Measurements from ENCODE around the gene CDA. TPM values are rescaled to one million over a fixed set of nuclear protein-coding genes. Genes with fewer than 3 reads are reported as not detected.

The CDA gene
- total and polyA plus RNA-seq, 9 of the 15 experiments (the other 6 are each of a cell fraction or from before 2014, with no cell fraction given), result not detected

GRCh38 chr1:20648946-20649345, 60.0 kb downstream of the CDA start:
- no TSS peak for BruUV-seq (replicated peaks)
- ATAC-seq (no peak), DNase-seq (ENCODE audit: extremely low read depth in 1 of 4, low spot score in 3 of 4) (no peak), FAIRE-seq (no peak)
- Histone ChIP-seq H3K9me3 (replicated peaks; ENCODE audit: control insufficient read depth, insufficient read depth, low read depth, low read length) (no peaks in the 10 kb centered on the region), H3K4me2 (ENCODE audit: insufficient read depth, low read length) (no peak overlapping the region), H4K20me1 (replicated peaks; ENCODE audit: control insufficient read depth, insufficient read depth, low read length) (no peaks in the 10 kb centered on the region), H3K9me1 (ENCODE audit: control insufficient read depth, insufficient read depth, low read length) (peaks cover 4% of the 10 kb centered on the region), H3K79me2 (ENCODE audit: control insufficient read depth, insufficient read depth, low read length) (no peaks in the 10 kb centered on the region), H3K4me1 (replicated peaks in 1 of 2; ENCODE audit: control insufficient read depth in 2 of 2, insufficient read depth in 2 of 2, low read length in 2 of 2) (no peaks in the 10 kb centered on the region), H3K4me3 (no peak overlapping the region), H3K9ac (ENCODE audit: insufficient read depth in 1 of 2, low read depth in 2 of 2, low read length in 2 of 2) (no peak overlapping the region; a peak in 1 of 4 replicates), H3K27me3 (ENCODE audit: control insufficient read depth in 2 of 2, insufficient read depth in 2 of 2, low read length in 2 of 2) (no peaks in the 10 kb centered on the region), H3K36me3 (ENCODE audit: control insufficient read depth, insufficient read depth, low read length) (peaks cover 51% of the 10 kb centered on the region), H2AFZ (ENCODE audit: low read depth, low read length) (no peak overlapping the region), H3K27ac (ENCODE audit: extremely low read depth, low read depth, low read length) (no peak overlapping the region)
- POLR2A ChIA-PET, result interaction anchor here (1.0 to 4.6 kb wide), 3 partner anchors 10 to 15 kb away, joined by 4 to 29 read pairs (median 4); partner anchors contain the start of gene DDOST
- CTCF ChIA-PET (ENCODE audit: low intra/inter-chr PET ratio), result no interaction called here
- 90% methylated on average over 15 of the region's 15 CpGs for WGBS (ENCODE audit: insufficient coverage, low coverage, missing lambda C conversion rate)
- in situ Hi-C loops (cut with MboI), result no loop called here
- intact Hi-C loops (cut with micrococcal nuclease), result no loop called here
- TF ChIP-seq, protein P1, sequence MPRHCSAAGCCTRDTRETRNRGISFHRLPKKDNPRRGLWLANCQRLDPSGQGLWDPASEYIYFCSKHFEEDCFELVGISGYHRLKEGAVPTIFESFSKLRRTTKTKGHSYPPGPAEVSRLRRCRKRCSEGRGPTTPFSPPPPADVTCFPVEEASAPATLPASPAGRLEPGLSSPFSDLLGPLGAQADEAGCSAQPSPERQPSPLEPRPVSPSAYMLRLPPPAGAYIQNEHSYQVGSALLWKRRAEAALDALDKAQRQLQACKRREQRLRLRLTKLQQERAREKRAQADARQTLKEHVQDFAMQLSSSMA (CRISPR knock-in tag; IDR thresholded peaks at IDR 0.05), result no peak
- peak; percentile 62; the same call in 1 of the 2 replicates for TF ChIP-seq POLR2G (IDR thresholded peaks at IDR 0.05; ENCODE audit: low read depth, low read length)

- ChIA-PET POLR2A (interaction anchor here (0.6 to 4.6 kb wide), 6 partner anchors 9 to 1202 kb away, joined by 3 to 29 read pairs (median 4); partner anchors contain the start of gene DDOST), CTCF (ENCODE audit: low intra/inter-chr PET ratio) (no interaction called here)
- intact Hi-C loops (cut with micrococcal nuclease), result no loop called here
- Histone ChIP-seq H3K27ac (ENCODE audit: extremely low read depth, low read depth, low read length) (no peak overlapping the region), H4K20me1 (replicated peaks; ENCODE audit: control insufficient read depth, insufficient read depth, low read length) (peaks cover 5% of the 10 kb centered on the region), H3K9ac (ENCODE audit: insufficient read depth in 1 of 2, low read depth in 2 of 2, low read length in 2 of 2) (no peak overlapping the region), H3K4me3 (no peak overlapping the region), H2AFZ (ENCODE audit: low read depth, low read length) (no peak overlapping the region), H3K4me2 (ENCODE audit: insufficient read depth, low read length) (no peak overlapping the region), H3K9me3 (replicated peaks; ENCODE audit: control insufficient read depth, insufficient read depth, low read depth, low read length) (no peaks in the 10 kb centered on the region), H3K9me1 (ENCODE audit: control insufficient read depth, insufficient read depth, low read length) (peaks cover 4% of the 10 kb centered on the region), H3K27me3 (ENCODE audit: control insufficient read depth in 2 of 2, insufficient read depth in 2 of 2, low read length in 2 of 2) (no peaks in the 10 kb centered on the region), H3K36me3 (ENCODE audit: control insufficient read depth, insufficient read depth, low read length) (peaks cover 82% of the 10 kb centered on the region), H3K4me1 (replicated peaks in 1 of 2; ENCODE audit: control insufficient read depth in 2 of 2, insufficient read depth in 2 of 2, low read length in 2 of 2) (peaks cover 0 to 4% of the 10 kb centered on the region in 2 experiments; a peak in 1 of 5 replicates), H3K79me2 (ENCODE audit: control insufficient read depth, insufficient read depth, low read length) (peaks cover 9% of the 10 kb centered on the region; the same call in 1 of the 3 replicates)
- TSS peak; percentile 66 for BruUV-seq (replicated peaks)
- in situ Hi-C loops (cut with MboI), result no loop called here
- TF ChIP-seq ZNF699 (CRISPR knock-in tag; IDR thresholded peaks at IDR 0.05; ENCODE audit: insufficient replicate concordance) (no peak), RBFOX2 (IDR thresholded peaks at IDR 0.05; ENCODE audit: low read depth, low read length) (peak; percentile 38; the same call in 1 of the 2 replicates), SMAD1 (IDR thresholded peaks at IDR 0.05; ENCODE audit: low read depth, low read length, partially characterized antibody) (no peak)
- FAIRE-seq (no peak), DNase-seq (ENCODE audit: extremely low read depth in 1 of 4, low spot score in 3 of 4) (no peak), ATAC-seq (no peak)
- 94% methylated on average over 15 of the region's 15 CpGs for WGBS (ENCODE audit: insufficient coverage, low coverage, missing lambda C conversion rate)
Measured at GRCh38 chr1:20652300-20652699, 63.4 kb downstream of the CDA start.
